ENCODE measurements around the gene TM4SF18.

Gene TM4SF18

DNA sequence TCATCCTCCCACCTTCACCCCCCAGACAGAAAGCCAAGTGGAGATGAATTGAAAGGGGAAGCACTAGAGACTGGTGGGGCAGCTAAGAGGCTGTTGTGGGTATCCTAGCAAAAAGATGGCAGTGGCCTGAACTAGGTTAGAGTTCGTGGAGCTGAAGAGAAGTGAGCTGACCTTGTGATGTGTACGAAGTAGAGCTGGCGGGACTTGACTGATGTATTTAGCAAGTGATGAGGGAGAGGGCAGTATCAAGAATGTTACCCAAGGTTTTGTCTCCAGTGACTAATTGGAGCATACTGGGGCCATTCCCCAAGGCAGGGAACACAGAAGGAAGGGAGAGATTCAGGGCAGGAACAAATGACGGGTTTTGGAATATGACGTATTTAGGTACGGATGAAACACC, 61.8 kb downstream of the TM4SF18 start:
- in situ Hi-C loops (cut with MboI; ENCODE audit: low sequenced_read_pairs, unreplicated experiment), result loop anchor here (10.0 to 25.0 kb wide), 2 partner anchors 317 to 409 kb away; partner anchors contain the start of gene CPA3
- no peak for DNase-seq (ENCODE audit: low spot score)
- no peak for TF ChIP-seq CTCF (IDR thresholded peaks at IDR 0.05; ENCODE audit: borderline replicate concordance, control extremely low read depth, extremely low read depth, insufficient read depth, missing control alignments)

- DNase-seq (ENCODE audit: low spot score), result no peak
- TF ChIP-seq CTCF (IDR thresholded peaks at IDR 0.05; ENCODE audit: borderline replicate concordance, control extremely low read depth, extremely low read depth, insufficient read depth, missing control alignments), result no peak
- in situ Hi-C loops (cut with MboI; ENCODE audit: low sequenced_read_pairs, unreplicated experiment), result loop anchor here (10.0 to 25.0 kb wide), 2 partner anchors 315 to 408 kb away; partner anchors contain the start of gene CPA3
These were observed 63.3 kb downstream of the TM4SF18 start for GRCh38 chr3:149270180-149270579.

DNA sequence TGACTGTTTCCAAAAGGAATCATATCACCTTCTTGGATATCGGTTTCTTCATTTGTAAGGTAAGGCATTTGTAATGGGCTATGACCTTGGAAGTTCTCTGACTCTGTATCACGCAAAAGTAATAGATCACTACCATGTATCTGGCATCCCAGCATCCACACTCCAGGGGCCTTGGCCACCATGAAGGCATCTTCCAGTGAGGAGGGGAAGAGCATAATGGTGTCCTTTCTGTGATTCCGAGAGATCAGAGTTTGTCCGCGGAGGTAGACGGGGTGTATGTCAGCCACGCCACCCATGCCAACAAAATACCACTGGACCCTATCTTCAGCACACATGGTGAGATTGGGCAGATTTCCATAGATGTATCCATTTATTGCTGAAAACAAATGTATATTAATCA, 63.7 kb downstream of the TM4SF18 start:
- no peak for TF ChIP-seq CTCF (IDR thresholded peaks at IDR 0.05; ENCODE audit: borderline replicate concordance, control extremely low read depth, extremely low read depth, insufficient read depth, missing control alignments)
- DNase-seq (ENCODE audit: low spot score), result no peak
- in situ Hi-C loops (cut with MboI; ENCODE audit: low sequenced_read_pairs, unreplicated experiment), result loop anchor here (10.0 to 25.0 kb wide), 3 partner anchors 135 to 407 kb away; partner anchors contain the start of gene CPA3
